ENCODE data around the gene PTPN23. TPM values are rescaled to one million over a fixed set of nuclear protein-coding genes. Genes with fewer than 3 reads are reported as not detected.

PTPN23 gene
- total and polyA plus RNA-seq, 4 donors: 20.4 to 52.3 (median 24.2) TPM

- Histone ChIP-seq H3K36me3 (ENCODE audit: control insufficient read depth in 4 of 4, insufficient read depth in 4 of 4, low read length in 4 of 4) (no peaks in the 10 kb centered on the region), H3K27me3 (ENCODE audit: control insufficient read depth in 3 of 3, insufficient read depth in 3 of 3, low read length in 2 of 3) (no peaks in the 10 kb centered on the region), H3K9me3 (ENCODE audit: control insufficient read depth in 4 of 4, insufficient read depth in 3 of 4, low read length in 3 of 4) (no peaks in the 10 kb centered on the region), H3K4me1 (ENCODE audit: control insufficient read depth in 5 of 5, insufficient read depth in 5 of 5, low read length in 5 of 5) (peaks cover 4 to 17% (median 8%) of the 10 kb centered on the region in 5 donors), H3K9ac (ENCODE audit: insufficient read depth in 1 of 2, low read length in 2 of 2) (no peak overlapping the region), H3K27ac (ENCODE audit: low read depth in 1 of 2, low read length in 1 of 2) (no peak overlapping the region), H3K4me3 (no peak overlapping the region)
- no peak for TF ChIP-seq CTCF (IDR thresholded peaks at IDR 0.05; ENCODE audit: control extremely low read depth, extremely low read depth)
- DNase-seq (no peak), ATAC-seq (ENCODE audit: insufficient read depth, low FRiP score) (no peak)
- 78 to 81% methylated on average over 2 of the region's 2 CpGs for WGBS, 2 donors
These were observed 3.6 kb upstream of the PTPN23 start for GRCh38 chr3:47377186-47377585.

GRCh38 chr3:47378869-47379268 lies 2.0 kb upstream of the PTPN23 start:
- ATAC-seq (ENCODE audit: insufficient read depth, low FRiP score): no peak
- H3K4me1 ChIP-seq (ENCODE audit: control insufficient read depth in 5 of 5, insufficient read depth in 5 of 5, low read length in 5 of 5): peaks cover 6 to 17% (median 8%) of the 10 kb centered on the region in 5 donors

GRCh38 chr3:47379411-47379899 lies 1.4 kb upstream of the PTPN23 start:
- H3K9me3 ChIP-seq (ENCODE audit: control insufficient read depth in 4 of 4, insufficient read depth in 3 of 4, low read length in 3 of 4): no peaks in the 10 kb centered on the region
- 90 to 93% methylated on average over 19 of the region's 19 CpGs for WGBS, 2 donors
- peaks cover 6 to 17% (median 8%) of the 10 kb centered on the region in 5 donors for H3K4me1 ChIP-seq (ENCODE audit: control insufficient read depth in 5 of 5, insufficient read depth in 5 of 5, low read length in 5 of 5)
- ATAC-seq (ENCODE audit: insufficient read depth, low FRiP score) (no peak), DNase-seq (no peak)
- H3K27me3 ChIP-seq (ENCODE audit: control insufficient read depth in 3 of 3, insufficient read depth in 3 of 3, low read length in 2 of 3): no peaks in the 10 kb centered on the region
- TF ChIP-seq CTCF (IDR thresholded peaks at IDR 0.05; ENCODE audit: control extremely low read depth, extremely low read depth): no peak
- H3K9ac ChIP-seq (ENCODE audit: insufficient read depth in 1 of 2, low read length in 2 of 2): peak overlapping the region in 1 of 2 donors; percentile 99
- H3K36me3 ChIP-seq (ENCODE audit: control insufficient read depth in 4 of 4, insufficient read depth in 4 of 4, low read length in 4 of 4): peaks cover 0 to 2% (median 0%) of the 10 kb centered on the region in 4 donors
- H3K4me3 ChIP-seq: no peak overlapping the region
- H3K27ac ChIP-seq (ENCODE audit: low read depth in 1 of 2, low read length in 1 of 2): peak overlapping the region in 1 of 2 donors; percentile 89

More at GRCh38 chr3:47378869-47379268, 2.0 kb upstream of the PTPN23 start:
- no peak for TF ChIP-seq CTCF (IDR thresholded peaks at IDR 0.05; ENCODE audit: control extremely low read depth, extremely low read depth)
- no peaks in the 10 kb centered on the region for H3K27me3 ChIP-seq (ENCODE audit: control insufficient read depth in 3 of 3, insufficient read depth in 3 of 3, low read length in 2 of 3)
- DNase-seq: no peak
- no peaks in the 10 kb centered on the region for H3K9me3 ChIP-seq (ENCODE audit: control insufficient read depth in 4 of 4, insufficient read depth in 3 of 4, low read length in 3 of 4)
- H3K4me3 ChIP-seq: no peak overlapping the region
- peaks cover 0 to 2% (median 0%) of the 10 kb centered on the region in 4 donors for H3K36me3 ChIP-seq (ENCODE audit: control insufficient read depth in 4 of 4, insufficient read depth in 4 of 4, low read length in 4 of 4)
- no peak overlapping the region for H3K9ac ChIP-seq (ENCODE audit: insufficient read depth in 1 of 2, low read length in 2 of 2)
- H3K27ac ChIP-seq (ENCODE audit: low read depth in 1 of 2, low read length in 1 of 2): no peak overlapping the region
